Fibroblast of lung (primary cell): Measurements from ENCODE around the gene OR5M10.

Experiments
- CTCF ChIP-seq, 2 donors: IDR thresholded peaks in 1 of 2; conservative IDR thresholded peaks in 1 of 2; 1 replicate in 1 of 2; 2 replicates in 1 of 2; pipeline ENCODE4 v1.5.1; 2011 to 2012; ENCODE audit warnings: low read length in 2 of 2, control low read depth in 1 of 2, inconsistent platforms in 1 of 2, low read depth in 1 of 2, mild to moderate bottlenecking in 1 of 2
- EZH2 ChIP-seq: IDR thresholded peaks from 2 replicates; pipeline ENCODE4 v1.5.1; 2012; ENCODE audit warnings: low read length, control low read depth, mild to moderate bottlenecking; ENCODE audit errors: missing control alignments

- TF ChIP-seq CTCF (conservative IDR thresholded peaks at IDR 0.05 in 1 of 2, IDR thresholded peaks at IDR 0.05 in 1 of 2; ENCODE audit: low read depth in 1 of 2, low read length in 2 of 2) (no peak), EZH2 (no peak)
These were observed 34.4 kb downstream of the OR5M10 start, which contains the start of gene OR5M11 for GRCh38 chr11:56543157-56543556.
